NCI-H128 (cell line): Measurements from ENCODE around the gene FOXP1.
A peak's percentile ranks its signal among the peaks of the same experiment; 100 is the strongest.

Experiments
- DNase-seq: peaks from one replicate; lab custom pipeline; 2025; ENCODE audit not compliant: unreplicated experiment; lab: John Stamatoyannopoulos, UW

The FOXP1 gene

DNA sequence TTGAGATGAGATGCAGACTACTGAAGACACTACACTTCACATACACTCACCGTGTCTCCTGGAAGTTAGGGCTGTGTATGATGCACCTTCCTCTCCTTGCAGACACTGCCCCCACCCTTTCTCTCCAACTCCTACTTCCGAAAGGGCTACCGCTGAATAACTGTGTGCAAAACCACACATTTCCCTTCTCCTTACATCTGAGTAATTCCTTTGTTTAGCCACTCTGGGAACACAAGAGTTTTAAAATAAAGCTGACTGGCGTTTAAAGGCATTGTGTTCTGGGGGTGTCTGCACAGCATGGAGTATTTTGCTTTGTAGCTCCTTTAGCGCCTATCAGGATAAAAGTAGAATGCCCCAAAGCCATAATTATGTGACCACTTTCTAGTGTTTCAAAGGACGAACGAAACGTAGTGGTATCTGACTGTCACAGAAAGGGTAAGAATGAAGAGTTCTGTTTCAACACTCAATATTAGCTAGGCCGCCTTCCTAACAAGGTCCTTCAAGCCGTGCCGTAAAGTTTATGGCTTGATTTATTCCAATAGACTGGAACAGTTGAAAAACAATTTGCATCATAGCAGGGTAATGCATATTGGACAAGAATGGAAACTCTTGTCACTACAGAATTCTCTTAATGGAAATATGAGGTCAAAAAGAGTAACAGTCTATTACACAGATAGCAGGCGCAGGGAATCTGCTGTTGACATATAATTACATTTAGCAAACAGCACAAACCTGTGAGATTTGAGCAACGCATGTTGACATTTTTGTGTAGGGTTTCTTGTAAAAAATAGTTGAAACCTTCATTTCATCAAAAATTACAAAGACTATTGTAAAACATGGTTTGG lies 619.9 kb downstream of the FOXP1 start:
- no peak for DNase-seq

DNA sequence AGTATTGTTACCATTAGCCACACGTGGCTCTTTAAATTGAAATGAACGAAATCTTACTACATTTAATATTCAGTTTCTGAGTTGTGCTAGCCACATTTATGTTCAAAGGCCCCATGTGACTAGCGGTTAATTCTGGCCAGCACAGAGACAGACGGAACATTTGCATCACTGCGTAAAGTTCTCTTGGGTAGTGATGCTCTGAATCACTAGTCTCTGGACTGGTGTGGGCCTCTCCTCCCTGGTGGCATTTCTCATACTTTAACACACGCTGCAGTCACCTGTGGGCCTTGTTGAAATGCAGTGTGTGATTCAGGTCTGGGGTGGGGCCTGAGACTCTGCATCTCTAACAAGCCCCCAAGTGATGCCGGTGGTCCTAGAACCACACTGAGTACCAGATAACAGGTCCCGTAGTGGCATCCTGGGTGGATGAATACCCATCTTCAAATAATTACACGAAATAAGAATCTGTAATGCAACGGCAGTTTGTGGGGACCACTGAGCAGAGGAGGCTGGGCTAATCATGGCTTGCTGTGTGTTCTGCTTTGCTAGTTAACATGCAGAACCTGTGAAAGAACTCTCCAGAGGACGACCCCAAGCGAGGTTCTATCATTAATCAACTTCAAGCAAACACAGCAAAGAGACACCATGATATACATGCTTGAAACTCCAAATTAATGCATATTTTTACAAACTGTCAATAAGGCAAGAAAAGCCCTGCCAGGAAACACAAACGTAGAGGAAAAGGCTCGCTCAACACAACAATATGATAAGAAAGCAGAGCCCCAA lies 623.8 kb downstream of the FOXP1 start:
- DNase-seq: no peak

DNA sequence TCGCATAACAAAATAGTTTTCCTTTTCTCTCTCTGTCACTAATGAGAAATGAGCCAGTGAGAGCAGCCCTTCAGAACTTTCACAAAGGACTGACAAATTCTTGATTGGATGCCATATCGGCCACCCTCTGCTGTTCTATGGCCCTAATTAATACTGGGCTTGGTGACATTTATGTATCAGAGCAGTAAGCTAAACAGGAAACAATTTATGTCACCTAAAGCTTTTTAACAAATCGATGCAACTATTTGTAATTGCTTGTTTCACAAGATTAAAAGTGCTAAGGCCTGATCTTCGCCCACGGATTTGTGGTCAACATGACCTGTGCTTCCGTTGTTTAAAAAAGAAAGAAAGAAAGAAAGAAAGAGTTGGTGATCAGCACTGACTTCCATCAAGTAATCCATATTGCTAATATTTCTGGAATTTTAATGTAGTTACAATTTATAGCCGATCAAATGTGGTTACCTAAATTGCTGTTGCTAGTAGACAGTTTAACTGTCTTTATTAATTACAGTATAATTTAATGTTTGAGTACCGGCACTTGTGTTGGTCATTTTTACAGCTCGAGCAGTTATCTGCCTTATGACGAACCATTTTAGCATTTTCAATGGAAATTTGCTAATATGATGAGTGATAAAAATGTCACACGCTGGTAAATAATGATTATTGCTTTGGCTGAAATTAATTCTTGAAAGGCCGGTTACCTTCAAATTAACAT lies 631.3 kb downstream of the FOXP1 start:
- DNase-seq: no peak

DNA sequence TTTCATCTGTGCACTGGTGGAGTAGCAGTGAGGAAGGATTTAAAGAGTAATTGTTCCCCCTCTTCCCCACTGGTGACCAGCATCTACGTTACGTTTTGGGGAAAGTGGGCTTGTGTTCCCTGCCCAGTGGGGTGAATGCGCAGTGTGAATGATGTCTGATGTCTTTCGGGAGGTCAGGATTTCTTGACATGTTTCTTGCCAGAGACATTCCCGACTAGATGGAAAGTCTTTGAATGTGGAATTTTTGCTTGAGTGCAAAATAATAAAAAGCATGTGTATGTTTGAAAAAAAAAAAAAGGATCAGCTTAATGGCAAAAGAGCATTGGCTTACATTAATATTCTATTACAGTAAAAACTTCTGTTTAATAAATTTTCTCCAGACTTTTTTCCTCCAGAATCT lies 632.2 kb downstream of the FOXP1 start:
- DNase-seq: no peak

DNA sequence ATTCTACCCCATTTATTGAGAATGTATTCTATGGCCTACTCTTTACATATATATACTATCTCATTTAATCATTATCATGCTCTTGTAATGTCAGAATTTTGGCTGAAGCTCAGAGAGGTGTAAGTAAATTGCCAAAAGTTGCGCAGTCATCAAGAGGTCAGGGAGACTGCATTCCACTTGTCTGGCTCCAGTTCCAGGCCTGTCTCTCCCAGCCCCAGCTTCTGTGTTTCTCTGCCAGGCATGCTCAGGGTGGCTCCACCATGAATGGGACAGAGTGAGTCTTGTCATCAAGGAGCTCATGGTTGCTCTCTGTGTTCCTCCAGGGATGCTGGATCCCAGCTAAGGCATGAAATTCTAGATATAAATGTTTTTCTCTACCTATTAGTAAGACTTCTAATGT lies 635.9 kb downstream of the FOXP1 start:
- no peak for DNase-seq

DNA sequence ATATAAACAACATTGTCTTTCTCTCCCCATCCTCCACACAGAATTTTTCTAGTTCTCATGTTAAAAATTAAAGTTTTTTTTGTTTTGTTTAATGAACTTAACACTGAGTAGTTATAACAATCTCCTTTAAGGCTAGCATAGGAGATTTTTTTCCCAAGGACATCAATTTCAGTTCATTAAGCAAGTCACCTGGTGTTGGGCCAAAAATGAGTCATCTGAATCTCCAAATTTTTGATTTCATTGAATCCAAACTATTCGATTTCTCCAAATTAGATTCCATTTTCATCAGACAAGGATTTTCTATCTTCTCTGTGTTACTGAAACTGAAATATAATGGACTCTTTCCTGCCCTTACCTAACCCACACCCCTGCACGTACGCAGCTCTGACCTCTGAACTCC lies 639.6 kb downstream of the FOXP1 start:
- no peak for DNase-seq

DNA sequence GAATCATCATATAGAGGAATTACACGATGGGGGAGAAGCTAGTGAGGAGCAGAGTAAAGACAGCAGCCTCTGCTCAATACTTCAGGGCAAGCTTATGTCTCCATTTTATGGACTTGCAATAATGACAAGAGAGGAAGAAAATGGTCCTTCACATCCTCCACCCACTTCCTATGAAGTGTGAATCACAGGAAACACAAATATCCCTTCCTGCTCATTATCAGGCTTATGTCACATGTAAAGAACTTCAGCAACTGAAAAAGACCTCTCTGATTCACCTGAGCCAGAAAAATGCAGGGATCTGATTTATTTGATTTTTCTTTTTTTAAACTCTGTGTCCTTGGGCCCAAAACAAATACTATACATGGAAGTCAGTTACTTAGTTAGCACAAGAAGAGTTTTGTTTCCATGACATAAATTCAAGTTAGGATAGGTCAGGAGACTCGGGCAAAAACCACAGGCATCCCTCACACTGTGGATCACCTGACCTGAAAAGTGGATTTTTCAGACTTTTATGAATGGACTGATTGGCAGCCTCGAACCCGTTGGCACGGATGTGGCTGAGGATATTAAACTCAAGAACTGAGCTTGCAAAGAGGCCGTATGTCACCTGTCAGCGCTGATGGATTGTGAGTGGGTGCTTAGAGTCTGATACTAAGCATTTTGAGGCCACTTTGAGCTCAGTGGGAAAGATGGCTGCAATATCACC lies 650.3 kb downstream of the FOXP1 start:
- no peak for DNase-seq

DNA sequence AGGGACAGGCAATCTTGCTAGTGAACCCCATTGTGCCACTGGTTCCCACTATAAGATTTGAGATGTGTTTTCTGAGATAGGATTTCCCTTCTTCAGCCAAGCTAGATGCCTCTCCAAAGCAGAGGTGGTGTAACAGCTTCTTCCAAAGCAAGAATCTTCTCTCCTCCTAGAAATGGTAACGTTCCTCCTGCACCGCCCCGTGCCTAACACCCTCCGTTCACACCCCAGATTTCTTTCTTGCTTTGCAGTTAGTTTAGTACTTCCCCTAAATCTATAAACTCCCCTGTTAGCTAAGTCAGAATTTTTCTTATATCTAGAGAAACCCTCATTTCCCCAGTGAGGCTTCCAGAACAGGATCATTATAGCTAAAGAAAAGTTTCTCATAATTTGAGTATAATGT lies 653.5 kb downstream of the FOXP1 start:
- no peak for DNase-seq

DNA sequence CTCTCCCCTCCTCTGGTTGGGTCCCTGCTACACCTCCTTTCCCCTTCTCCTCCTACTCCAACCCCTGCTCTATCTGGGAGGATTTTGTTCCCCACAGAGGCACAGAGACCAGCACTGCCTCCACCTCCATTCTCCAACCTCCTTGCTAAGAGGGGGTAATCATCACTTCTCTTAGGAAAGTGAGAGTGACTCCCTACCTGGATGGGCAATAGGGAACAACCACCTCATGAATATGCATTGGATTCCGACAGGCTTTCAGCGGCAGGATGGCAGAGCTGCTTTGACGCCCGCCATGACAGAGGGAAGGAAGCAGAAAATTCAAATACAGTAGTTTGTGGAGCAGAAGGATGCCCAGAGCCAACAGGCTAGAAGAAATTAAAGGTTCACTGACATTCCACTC lies 656.3 kb downstream of the FOXP1 start:
- DNase-seq: no peak

DNA sequence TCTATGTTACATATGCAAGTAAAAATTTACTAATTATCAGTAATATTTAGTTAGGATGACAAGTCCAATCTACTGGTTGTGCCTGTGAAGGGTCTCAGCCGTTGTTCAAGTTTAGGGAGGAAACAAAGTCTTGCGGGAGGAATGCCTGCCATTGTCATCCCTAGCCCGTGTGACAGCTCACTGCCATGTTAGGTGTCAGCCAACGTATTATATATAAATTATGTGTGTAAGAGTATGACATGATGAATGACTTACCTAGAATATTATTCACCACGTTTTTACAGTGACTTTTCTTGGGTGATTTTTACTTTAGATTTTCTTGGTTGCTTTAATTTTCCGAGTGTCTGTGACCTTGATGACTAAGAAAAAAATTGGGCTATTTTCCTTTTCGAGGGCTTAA lies 656.7 kb downstream of the FOXP1 start:
- no peak for DNase-seq

DNA sequence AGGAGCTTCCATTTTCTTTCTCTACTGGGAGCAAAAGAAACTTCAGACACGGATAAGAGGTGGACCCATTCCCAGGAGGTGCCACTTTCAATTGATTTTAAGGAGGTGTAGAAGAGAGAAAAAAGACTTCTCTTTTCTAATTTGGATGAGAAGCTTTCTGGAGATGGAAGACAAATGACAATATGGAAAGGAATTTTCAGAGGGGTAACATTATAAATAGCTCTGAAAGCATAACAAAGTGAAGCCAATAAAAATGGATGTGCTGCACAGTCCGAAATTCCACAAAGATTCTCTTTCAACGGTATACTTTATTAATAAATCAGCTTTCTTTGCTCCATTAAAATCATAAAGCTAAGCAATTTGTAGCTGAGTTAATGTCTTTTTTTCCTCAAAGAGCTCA lies 663.9 kb downstream of the FOXP1 start:
- no peak for DNase-seq

DNA sequence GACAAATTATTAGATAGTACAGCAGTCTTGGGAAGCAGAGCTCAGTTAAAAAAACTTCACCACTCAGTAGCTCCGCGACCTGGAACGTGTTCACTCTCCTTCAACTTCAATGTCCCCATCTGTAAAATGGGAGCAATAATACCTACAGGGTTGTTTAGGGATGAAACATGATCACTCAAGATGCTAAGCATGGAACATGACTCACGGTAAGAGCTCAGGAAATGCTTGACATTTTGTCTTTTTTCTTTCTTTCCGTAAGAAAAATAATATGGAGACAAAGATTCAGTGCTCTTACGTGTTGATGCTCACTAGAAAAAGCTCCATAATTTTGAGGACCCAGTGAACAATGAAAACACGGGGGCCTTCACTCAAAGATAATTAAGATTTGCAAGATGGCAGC lies 664.4 kb downstream of the FOXP1 start:
- DNase-seq: no peak

DNA sequence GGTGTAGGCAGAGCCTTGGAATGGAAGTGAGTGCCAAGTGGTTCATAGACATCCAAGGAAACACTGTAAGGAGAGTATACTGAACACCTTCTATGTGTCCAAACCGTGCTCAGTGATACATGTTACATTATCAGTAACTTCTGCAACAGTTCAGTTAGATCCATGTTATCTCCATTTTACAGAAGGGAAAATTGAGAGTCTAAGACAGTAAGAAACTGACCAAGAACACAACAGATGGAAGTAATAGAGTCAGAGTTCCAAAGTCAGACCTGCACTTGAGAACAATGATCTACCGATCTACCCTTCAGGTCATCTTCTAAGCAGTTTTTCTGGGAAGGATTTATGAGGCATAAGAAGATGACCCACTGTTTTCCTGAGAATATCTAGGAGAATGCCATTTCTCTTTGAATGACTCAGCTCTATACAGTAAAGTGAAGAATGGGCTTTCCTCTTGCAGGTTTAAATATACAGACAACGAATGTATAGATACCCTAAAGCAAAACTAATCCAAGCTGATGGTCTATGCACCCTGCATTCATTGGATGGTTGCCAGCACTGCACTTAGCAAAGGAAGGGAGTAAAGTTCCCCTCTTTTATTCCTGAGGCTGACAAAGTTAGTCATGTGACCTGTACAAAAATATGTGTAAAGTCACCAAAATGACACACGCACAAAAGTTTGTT lies 667.0 kb downstream of the FOXP1 start:
- DNase-seq: peak; percentile 18

DNA sequence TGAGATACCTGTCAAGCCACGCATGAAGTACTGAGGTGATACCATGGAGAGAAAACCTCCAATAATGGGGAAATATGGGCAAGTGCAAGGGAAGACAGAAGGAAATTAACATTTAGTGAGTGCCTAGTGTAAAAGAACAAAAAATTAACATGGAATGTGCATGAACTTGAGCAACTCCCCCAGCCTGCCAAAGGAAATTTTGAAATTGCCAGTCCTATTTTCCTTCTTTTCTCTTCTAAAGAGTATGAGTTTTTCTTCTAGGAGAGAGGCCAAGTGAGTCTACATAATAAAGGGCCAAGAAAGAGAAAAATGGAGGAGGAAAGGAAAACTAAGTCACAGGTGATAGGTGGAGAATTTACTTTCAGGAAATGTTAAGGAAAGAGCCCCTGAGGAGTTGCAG lies 668.7 kb downstream of the FOXP1 start:
- no peak for DNase-seq

DNA sequence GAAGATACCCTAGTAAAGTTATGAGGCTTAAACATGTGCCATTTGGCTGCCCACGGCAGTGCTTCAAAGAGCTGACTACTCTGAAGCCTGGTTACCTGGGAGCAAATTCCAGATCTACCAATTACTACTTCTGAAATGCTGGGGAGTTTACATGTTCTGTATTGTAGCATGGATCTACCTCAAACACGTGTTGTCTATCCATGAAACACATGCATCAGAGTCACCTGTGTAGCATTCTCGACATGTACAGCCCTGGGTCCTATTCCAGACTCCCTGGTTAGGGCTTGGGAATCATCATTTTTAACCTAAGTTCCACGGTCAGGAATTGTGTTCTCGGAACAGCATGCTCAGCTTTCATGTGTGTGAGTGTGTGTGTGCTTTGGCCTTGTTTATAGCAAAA lies 671.8 kb downstream of the FOXP1 start:
- DNase-seq: no peak

DNA sequence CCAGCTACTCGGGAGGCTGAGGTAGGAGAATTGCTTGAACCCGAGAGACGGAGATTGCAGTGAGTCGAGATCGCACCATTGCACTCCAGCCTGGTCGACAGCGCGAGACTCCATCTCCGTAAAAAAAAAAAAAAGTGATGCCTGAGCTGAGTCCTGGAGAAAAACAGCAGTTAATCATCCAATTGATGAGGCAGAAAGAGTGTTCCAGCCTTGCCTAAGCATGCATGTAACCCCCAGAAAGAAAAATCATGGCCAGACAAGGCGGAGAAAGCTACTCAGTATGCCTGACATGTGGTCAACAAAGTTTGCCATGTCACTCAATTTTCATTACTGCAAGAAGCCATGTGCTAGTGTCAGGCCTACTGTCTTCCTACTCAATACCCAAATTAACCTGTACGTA lies 678.0 kb downstream of the FOXP1 start:
- DNase-seq: no peak
